H1 (cell line): ENCODE results near the gene ARID1B. TPM values are rescaled to one million over a fixed set of nuclear protein-coding genes. Genes with fewer than 3 reads are reported as not detected.

ENCODE experiments used
- ATF2 ChIP-seq: IDR thresholded peaks from 2 replicates; pipeline ENCODE4 v1.6.1; 2012; ENCODE audit warnings: low read length, inconsistent platforms
- CHD7 ChIP-seq: fragments of 300-600 bp; sonication (generic); IDR thresholded peaks from 2 replicates; pipeline ENCODE4 v1.7.1; 2012; ENCODE audit warnings: low read length, moderate library complexity, mild to moderate bottlenecking, inconsistent platforms; ENCODE audit not compliant: insufficient replicate concordance
- CTCF ChIP-seq, 3 experiments: IDR thresholded peaks; 1 replicate in 2 of 3; 2 replicates in 1 of 3; pipeline versions ENCODE4 v1.5.1 to v1.6.1; 2011; ENCODE audit warnings: low read length in 3 of 3, mild to moderate bottlenecking in 3 of 3, inconsistent platforms in 2 of 3, low read depth in 1 of 3, moderate library complexity in 1 of 3; ENCODE audit not compliant: insufficient read depth in 1 of 3; ENCODE audit errors: control extremely low read depth in 1 of 3
- GTF2F1 ChIP-seq: IDR thresholded peaks from 2 replicates; pipeline ENCODE4 v1.6.1; 2012; ENCODE audit warnings: low read depth, low read length, improper control_type of control experiment, borderline replicate concordance
- HDAC6 ChIP-seq: IDR thresholded peaks from one replicate; pipeline ENCODE4 v1.7.1; 2012; ENCODE audit warnings: low read depth, mild to moderate bottlenecking, inconsistent platforms, low read length, moderate library complexity
- SRF ChIP-seq: IDR thresholded peaks from 2 replicates; pipeline ENCODE4 v1.6.1; 2011; ENCODE audit warnings: mild to moderate bottlenecking, low read depth, low read length, moderate library complexity
- ZNF274 ChIP-seq: IDR thresholded peaks from 2 replicates; pipeline ENCODE4 v1.7.0; 2012; ENCODE audit warnings: low read length, borderline replicate concordance; ENCODE audit errors: extremely low read depth
- polyA plus RNA-seq, 7 experiments: library from polyadenylated mRNA; depleted of rRNA in 3 of 7; stranded (reverse) in 5 of 7; unstranded in 2 of 7; fragments of >200 nt in 5 of 7; fragments of 200-250 nt in 2 of 7; gene quantifications; 1 replicate in 5 of 7; 2 replicates in 1 of 7; 4 replicates in 1 of 7; pipeline versions ENCODE4 v1.2.1 to v1.2.3, GENCODE V29; 2011 to 2013; ENCODE audit warnings: missing spikeins in 2 of 7, mixed read lengths in 2 of 7
- total RNA-seq: library from RNA; stranded (reverse); fragmentation: NEBNext Ultra II Directional; extraction: Animal tissue kit (Norgen Biotek cat#: 25700); gene quantifications from 2 replicates; pipeline ENCODE4 v1.2.1, GENCODE V29; 2021

The ARID1B gene
- total and polyA plus RNA-seq, 2 of the 8 experiments (the other 6 are each of a cell fraction or from before 2014, with no cell fraction given) = 24.3 to 70.3 TPM

- no peak for TF ChIP-seq CHD7
- TF ChIP-seq ZNF274 = no peak
- no peak for TF ChIP-seq SRF
- no peak for TF ChIP-seq ATF2
- no peak for TF ChIP-seq HDAC6
- no peak for TF ChIP-seq CTCF (IDR thresholded peaks at IDR 0.05; ENCODE audit: control extremely low read depth in 1 of 3, insufficient read depth in 1 of 3, low read depth in 1 of 3, low read length in 3 of 3)
- TF ChIP-seq GTF2F1 = no peak
These were observed 177.6 kb downstream of the ARID1B start (continued) for GRCh38 chr6:156954816-156955215.
